HepG2 (cell line): ENCODE results near the gene C2orf74. TPM values are rescaled to one million over a fixed set of nuclear protein-coding genes. Genes with fewer than 3 reads are reported as not detected.

Source experiments
- BCL6 ChIP-seq: IDR thresholded peaks from 2 replicates; pipeline ENCODE4 v1.6.1; 2016; ENCODE audit warnings: missing genetic modification reagents, missing compliant biosample characterization
- CREM ChIP-seq, 2 experiments: sonication (generic) in 1 of 2; formaldehyde crosslinking in 1 of 2; IDR thresholded peaks; 2 replicates each; pipeline versions ENCODE4 v1.4.0 to v1.6.1; 2016 to 2020; ENCODE audit warnings: antibody characterized with exemption in 1 of 2, mild to moderate bottlenecking in 1 of 2, missing genetic modification reagents in 1 of 2
- ETV6 ChIP-seq: sonication (generic); formaldehyde crosslinking; conservative IDR thresholded peaks from 2 replicates; pipeline ENCODE4 v1.4.0; 2020; ENCODE audit warnings: missing genetic modification reagents
- HHEX ChIP-seq: IDR thresholded peaks from 2 replicates; pipeline ENCODE4 v1.6.1; 2016; ENCODE audit warnings: control low read depth
- HOXA9 ChIP-seq: sonication (generic); formaldehyde crosslinking; IDR thresholded peaks from 2 replicates; pipeline ENCODE4 v1.8.1; 2022; ENCODE audit warnings: missing genetic modification reagents, mild to moderate bottlenecking, moderate library complexity, borderline replicate concordance
- NBN ChIP-seq: fragments of 450-650 bp; conservative IDR thresholded peaks from 2 replicates; pipeline ENCODE4 v1.6.1; 2017
- NCOA1 ChIP-seq: sonication (generic); formaldehyde crosslinking; IDR thresholded peaks from 2 replicates; pipeline ENCODE4 v1.9.0; 2021; ENCODE audit warnings: missing genetic modification reagents
- NR1H2 ChIP-seq: sonication (generic); formaldehyde crosslinking; IDR thresholded peaks from 2 replicates; pipeline ENCODE4 v1.8.1; 2022; ENCODE audit warnings: low read depth, missing genetic modification reagents, borderline replicate concordance
- NR2F6 ChIP-seq, 2 experiments: IDR thresholded peaks; 2 replicates each; pipeline ENCODE4 v1.6.1; 2016; ENCODE audit warnings: antibody characterized with exemption in 1 of 2, mild to moderate bottlenecking in 1 of 2
- SKI ChIP-seq: fragments of 450-650 bp; IDR thresholded peaks from one replicate; pipeline ENCODE4 v1.6.1; 2018; ENCODE audit warnings: mild to moderate bottlenecking; ENCODE audit not compliant: partially characterized antibody
- SOX5 ChIP-seq: IDR thresholded peaks from 2 replicates; pipeline ENCODE4 v1.6.1; 2016; ENCODE audit warnings: borderline replicate concordance
- STAG1 ChIP-seq: sonication (generic); formaldehyde crosslinking; IDR thresholded peaks from 2 replicates; pipeline ENCODE4 v1.4.0; 2020; ENCODE audit warnings: missing genetic modification reagents
- TAF1 ChIP-seq: sonication (generic); formaldehyde crosslinking; IDR thresholded peaks from 2 replicates; pipeline ENCODE4 v1.4.0; 2020; ENCODE audit warnings: missing genetic modification reagents
- TRIM24 ChIP-seq: sonication (generic); formaldehyde crosslinking; IDR thresholded peaks from 2 replicates; pipeline ENCODE4 v1.8.0; 2022; ENCODE audit warnings: mild to moderate bottlenecking, missing genetic modification reagents
- ZMYM4 ChIP-seq: sonication (generic); formaldehyde crosslinking; IDR thresholded peaks from 2 replicates; pipeline ENCODE4 v1.8.1; 2023; ENCODE audit warnings: mild to moderate bottlenecking, missing genetic modification reagents
- ZNF207 ChIP-seq: fragments of 450-650 bp; IDR thresholded peaks from 2 replicates; pipeline ENCODE4 v1.6.1; 2016; ENCODE audit warnings: antibody characterized with exemption, borderline replicate concordance
- ZNF577 ChIP-seq: sonication (generic); formaldehyde crosslinking; IDR thresholded peaks from 2 replicates; pipeline ENCODE4 v1.4.0; 2020; ENCODE audit warnings: mild to moderate bottlenecking, low read depth, missing genetic modification reagents, borderline replicate concordance
- ZNF629 ChIP-seq: sonication (generic); formaldehyde crosslinking; conservative IDR thresholded peaks from 2 replicates; pipeline ENCODE4 v1.5.0; 2020; ENCODE audit warnings: missing genetic modification reagents
- ZNF672 ChIP-seq: sonication (generic); formaldehyde crosslinking; IDR thresholded peaks from 2 replicates; pipeline ENCODE4 v1.8.1; 2022; ENCODE audit warnings: missing genetic modification reagents
- ZNF724P ChIP-seq: sonication (generic); formaldehyde crosslinking; IDR thresholded peaks from 2 replicates; pipeline ENCODE4 v1.8.0; 2022; ENCODE audit warnings: missing genetic modification reagents, borderline replicate concordance
- polyA plus RNA-seq, 8 experiments: library from polyadenylated mRNA; depleted of rRNA in 3 of 8; stranded (reverse) in 7 of 8; unstranded in 1 of 8; fragments of >200 nt; fragmentation: Illumina TruSeq in 4 of 8; extraction: Trizol in 4 of 8; gene quantifications; 2 replicates each; pipeline versions ENCODE4 v1.2.1 to v1.2.3, GENCODE V29; 2011 to 2016; ENCODE audit warnings: low read depth in 4 of 8, missing spikeins in 1 of 8, mixed read lengths in 1 of 8; ENCODE audit not compliant: insufficient read depth in 1 of 8
- total RNA-seq, 5 experiments: library from RNA; depleted of rRNA; stranded (reverse); fragments of >200 nt; fragmentation: Illumina TruSeq; extraction: Trizol; gene quantifications; 2 replicates each; pipeline ENCODE4 v1.2.3, GENCODE V29; 2016; ENCODE audit warnings: low read depth in 1 of 5
- TF ChIP-seq, protein P1 (sequence below): IDR thresholded peaks from 2 replicates; pipeline ENCODE4 v1.6.1; 2012; ENCODE audit warnings: low read length, improper control_type of control experiment
- TF ChIP-seq, protein P2 (sequence below): sonication (generic); formaldehyde crosslinking; IDR thresholded peaks from 2 replicates; pipeline ENCODE4 v1.5.1; 2020; ENCODE audit warnings: missing genetic modification reagents, mild to moderate bottlenecking, borderline replicate concordance
- TF ChIP-seq, protein P3 (sequence below): IDR thresholded peaks from 2 replicates; pipeline ENCODE4 v1.6.1; 2016; ENCODE audit warnings: low read depth, control low read depth
- TF ChIP-seq, protein P4 (sequence below): sonication (generic); formaldehyde crosslinking; IDR thresholded peaks from 2 replicates; pipeline ENCODE4 v1.8.0; 2022; ENCODE audit warnings: missing genetic modification reagents, mild to moderate bottlenecking, borderline replicate concordance

C2orf74 gene
- total and polyA plus RNA-seq, 2 of the 13 experiments (the other 11 are each of a cell fraction or from before 2014, with no cell fraction given): 10.6 to 13.8 TPM

DNA sequence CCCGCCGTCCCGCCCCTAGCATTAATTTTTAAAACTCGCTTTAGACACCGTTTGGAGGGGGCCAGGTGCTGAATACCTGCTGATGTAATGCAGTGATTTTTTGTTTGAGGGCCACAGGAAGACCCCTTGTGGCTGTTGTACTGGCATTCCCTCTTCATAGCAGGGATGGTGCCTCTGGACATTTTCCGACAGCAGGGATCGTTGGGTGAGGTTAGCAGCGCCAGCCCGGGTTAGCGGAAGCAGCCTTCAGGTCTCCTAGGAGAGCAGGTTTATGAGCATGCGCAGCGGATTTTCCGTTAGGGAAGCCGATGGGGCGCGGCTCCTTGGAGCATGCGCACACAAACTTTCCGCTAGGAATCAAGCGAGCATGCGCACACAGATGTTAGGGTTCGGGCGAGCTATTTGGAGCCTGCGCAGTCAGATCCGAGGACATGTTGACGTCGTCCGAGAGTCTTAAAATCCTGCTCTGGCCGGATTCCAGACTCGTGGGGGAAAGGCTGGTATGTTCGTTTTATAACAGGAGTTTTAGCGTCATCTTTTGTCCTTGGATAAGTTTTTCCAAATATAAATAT, 17.2 kb upstream of the C2orf74 start (continued):
- TF ChIP-seq CREM (IDR thresholded peaks at IDR 0.05) (peak; percentile 46; the same call in 1 of the 2 replicates), CREM (CRISPR knock-in tag; IDR thresholded peaks at IDR 0.05) (no peak), BCL6 (CRISPR knock-in tag) (no peak), TRIM24 (CRISPR knock-in tag) (no peak), ZMYM4 (peak; percentile 95), ETV6 (CRISPR knock-in tag) (0 out of 2 replicates have a peak, but pooled peaks have one; percentile 71), HHEX (CRISPR knock-in tag) (0 out of 2 replicates have a peak, but pooled peaks have one; percentile 12), NR1H2 (CRISPR knock-in tag) (no peak), ZNF629 (no peak), SOX5 (CRISPR knock-in tag) (peak; percentile 9; the same call in 1 of the 2 replicates), SKI (no peak), ZNF672 (CRISPR knock-in tag) (no peak), NCOA1 (no peak), NR2F6 (IDR thresholded peaks at IDR 0.05) (no peak), NR2F6 (CRISPR knock-in tag; IDR thresholded peaks at IDR 0.05) (peak; percentile 44; the same call in 1 of the 2 replicates), ZNF724P (CRISPR knock-in tag) (no peak), NBN (no peak), STAG1 (CRISPR knock-in tag) (peak; percentile 43; the same call in 1 of the 2 replicates), HOXA9 (no peak), ZNF207 (no peak), TAF1 (CRISPR knock-in tag) (peak; percentile 78), ZNF577 (CRISPR knock-in tag) (no peak)
- TF ChIP-seq, protein P1, sequence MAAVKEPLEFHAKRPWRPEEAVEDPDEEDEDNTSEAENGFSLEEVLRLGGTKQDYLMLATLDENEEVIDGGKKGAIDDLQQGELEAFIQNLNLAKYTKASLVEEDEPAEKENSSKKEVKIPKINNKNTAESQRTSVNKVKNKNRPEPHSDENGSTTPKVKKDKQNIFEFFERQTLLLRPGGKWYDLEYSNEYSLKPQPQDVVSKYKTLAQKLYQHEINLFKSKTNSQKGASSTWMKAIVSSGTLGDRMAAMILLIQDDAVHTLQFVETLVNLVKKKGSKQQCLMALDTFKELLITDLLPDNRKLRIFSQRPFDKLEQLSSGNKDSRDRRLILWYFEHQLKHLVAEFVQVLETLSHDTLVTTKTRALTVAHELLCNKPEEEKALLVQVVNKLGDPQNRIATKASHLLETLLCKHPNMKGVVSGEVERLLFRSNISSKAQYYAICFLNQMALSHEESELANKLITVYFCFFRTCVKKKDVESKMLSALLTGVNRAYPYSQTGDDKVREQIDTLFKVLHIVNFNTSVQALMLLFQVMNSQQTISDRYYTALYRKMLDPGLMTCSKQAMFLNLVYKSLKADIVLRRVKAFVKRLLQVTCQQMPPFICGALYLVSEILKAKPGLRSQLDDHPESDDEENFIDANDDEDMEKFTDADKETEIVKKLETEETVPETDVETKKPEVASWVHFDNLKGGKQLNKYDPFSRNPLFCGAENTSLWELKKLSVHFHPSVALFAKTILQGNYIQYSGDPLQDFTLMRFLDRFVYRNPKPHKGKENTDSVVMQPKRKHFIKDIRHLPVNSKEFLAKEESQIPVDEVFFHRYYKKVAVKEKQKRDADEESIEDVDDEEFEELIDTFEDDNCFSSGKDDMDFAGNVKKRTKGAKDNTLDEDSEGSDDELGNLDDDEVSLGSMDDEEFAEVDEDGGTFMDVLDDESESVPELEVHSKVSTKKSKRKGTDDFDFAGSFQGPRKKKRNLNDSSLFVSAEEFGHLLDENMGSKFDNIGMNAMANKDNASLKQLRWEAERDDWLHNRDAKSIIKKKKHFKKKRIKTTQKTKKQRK: no peak
- TF ChIP-seq, protein P2, sequence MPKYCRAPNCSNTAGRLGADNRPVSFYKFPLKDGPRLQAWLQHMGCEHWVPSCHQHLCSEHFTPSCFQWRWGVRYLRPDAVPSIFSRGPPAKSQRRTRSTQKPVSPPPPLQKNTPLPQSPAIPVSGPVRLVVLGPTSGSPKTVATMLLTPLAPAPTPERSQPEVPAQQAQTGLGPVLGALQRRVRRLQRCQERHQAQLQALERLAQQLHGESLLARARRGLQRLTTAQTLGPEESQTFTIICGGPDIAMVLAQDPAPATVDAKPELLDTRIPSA: no peak
- TF ChIP-seq, protein P3, sequence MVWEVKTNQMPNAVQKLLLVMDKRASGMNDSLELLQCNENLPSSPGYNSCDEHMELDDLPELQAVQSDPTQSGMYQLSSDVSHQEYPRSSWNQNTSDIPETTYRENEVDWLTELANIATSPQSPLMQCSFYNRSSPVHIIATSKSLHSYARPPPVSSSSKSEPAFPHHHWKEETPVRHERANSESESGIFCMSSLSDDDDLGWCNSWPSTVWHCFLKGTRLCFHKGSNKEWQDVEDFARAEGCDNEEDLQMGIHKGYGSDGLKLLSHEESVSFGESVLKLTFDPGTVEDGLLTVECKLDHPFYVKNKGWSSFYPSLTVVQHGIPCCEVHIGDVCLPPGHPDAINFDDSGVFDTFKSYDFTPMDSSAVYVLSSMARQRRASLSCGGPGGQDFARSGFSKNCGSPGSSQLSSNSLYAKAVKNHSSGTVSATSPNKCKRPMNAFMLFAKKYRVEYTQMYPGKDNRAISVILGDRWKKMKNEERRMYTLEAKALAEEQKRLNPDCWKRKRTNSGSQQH (CRISPR knock-in tag): 0 out of 2 replicates have a peak, but pooled peaks have one; percentile 54
- TF ChIP-seq, protein P4, sequence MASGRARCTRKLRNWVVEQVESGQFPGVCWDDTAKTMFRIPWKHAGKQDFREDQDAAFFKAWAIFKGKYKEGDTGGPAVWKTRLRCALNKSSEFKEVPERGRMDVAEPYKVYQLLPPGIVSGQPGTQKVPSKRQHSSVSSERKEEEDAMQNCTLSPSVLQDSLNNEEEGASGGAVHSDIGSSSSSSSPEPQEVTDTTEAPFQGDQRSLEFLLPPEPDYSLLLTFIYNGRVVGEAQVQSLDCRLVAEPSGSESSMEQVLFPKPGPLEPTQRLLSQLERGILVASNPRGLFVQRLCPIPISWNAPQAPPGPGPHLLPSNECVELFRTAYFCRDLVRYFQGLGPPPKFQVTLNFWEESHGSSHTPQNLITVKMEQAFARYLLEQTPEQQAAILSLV (CRISPR knock-in tag): no peak
